Stimulated activated CD4-positive, alpha-beta T cell treated with anti-CD3 and anti-CD28 coated beads, Interleukin-2, amount 100 ng/mL, for 4 hours (primary cell): ENCODE measurements around the gene ACOT11.

Experiments
- DNase-seq: peaks from one replicate; pipeline ENCODE4 v3.0.0-alpha.2; 2020; ENCODE audit warnings: low read depth

The ACOT11 gene

DNA sequence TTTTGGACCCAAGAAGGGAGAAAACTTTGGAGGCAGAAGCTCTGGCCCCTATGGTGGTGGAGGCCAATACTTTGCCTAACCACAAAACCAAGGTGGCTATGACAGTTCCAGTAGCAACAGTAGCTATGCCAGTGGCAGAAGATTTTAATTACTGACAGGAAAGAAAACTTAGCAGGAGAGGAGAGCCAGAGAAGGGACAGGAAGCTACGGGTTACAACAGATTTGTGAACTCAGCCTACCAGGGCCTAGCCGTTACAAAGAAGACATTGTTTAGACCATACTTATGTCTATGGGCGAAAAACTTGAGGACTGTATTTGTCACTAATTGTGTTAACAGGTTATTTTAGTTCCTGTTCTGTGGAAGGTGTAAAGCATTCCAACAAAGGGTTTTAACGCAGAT, 10.4 kb upstream of the ACOT11 start:
- DNase-seq, result no peak

DNA sequence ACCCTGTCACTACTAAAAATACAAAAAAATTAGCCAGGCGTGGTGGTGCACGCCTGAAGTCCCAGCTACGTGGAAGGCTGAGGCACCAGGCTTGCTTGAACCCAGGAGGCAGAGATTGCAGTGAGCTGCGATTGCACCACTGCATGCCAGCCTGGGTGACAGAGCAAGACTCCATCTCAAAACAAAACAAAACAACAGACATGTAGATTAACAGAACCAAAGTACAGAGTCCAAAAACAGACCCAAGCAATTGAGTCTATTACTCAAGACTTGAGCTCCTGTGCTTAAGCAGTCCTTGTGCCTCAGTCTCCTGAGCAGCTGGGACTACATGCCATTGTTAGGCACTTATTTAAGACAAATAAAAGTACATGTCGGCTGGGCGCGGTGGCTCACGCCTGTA, 9.5 kb upstream of the ACOT11 start:
- no peak for DNase-seq

DNA sequence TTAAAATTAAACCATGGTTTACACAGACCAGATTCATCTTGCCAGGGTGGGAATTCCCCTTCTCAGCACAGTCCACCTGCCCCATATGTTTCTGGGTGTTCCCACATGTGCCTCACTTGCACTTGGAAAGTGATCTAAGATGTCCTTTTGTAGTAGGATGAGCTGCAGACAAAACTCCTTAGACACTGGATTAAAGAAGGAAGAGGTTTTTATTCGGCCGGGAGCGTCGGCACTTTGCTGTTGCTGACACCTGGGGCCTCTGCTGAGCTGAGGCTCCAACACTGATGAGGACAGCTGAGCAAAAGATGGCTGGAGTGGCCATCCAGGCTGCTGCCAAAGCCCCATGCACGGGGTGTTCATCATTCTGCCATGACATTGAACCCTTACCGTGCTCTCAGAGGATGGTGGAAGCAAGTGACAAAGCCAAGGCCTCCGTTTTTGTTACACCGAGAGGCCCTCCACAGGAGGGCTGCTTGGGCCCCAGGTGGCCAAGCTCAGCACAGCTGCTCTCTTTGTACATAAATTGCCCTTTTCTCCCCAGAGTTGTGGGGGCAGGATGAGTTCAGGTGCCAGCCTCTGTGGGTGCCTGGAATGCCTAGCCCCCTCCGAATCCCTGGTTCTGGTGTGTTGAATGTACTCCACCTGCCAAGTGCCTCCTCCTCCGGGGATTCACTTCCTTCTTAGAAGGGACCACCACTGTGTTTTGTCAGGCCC, 7.3 kb upstream of the ACOT11 start:
- no peak for DNase-seq

DNA sequence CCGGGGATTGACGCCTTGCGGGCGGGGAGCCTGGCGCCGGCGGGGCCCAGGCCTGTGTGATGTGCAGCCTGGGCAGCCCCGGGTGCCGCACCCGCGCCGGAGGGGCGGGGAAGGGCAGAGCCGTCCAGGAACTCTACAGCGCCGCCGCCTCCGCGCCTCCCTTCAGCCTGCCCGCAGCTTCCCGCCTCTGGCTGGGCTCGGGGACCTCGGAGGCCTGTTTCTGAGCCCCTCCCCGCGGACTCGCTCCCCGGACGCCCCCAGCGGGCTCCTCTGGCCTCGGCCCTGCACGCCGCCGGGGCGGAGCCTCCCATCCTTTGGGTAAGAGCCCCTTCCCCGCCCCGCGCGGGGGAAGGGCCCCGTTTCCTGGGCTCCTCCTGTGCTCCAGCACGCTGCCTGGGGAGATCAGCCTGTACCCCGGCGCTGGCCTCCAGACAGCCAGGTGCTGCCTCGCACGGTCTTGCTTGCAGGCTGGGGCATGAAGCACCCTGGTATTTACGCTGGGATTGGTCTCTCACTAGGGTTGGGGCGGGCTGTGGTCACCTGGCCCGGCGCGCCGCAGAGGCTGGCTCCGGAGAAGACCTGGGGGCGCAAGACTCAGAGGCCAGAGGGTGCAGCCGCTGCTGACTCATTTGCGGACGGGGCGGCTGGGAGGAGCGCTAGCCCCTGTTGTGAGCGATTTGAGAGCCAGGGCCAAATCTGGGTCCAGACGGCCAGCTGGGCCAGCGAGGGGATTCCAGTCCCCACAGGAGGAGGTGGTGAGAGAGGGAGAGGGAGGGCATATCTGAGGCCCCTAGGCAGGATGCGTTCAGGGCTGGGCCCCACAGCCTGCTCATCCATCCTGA, 5.7 kb upstream of the ACOT11 start:
- peak; percentile 20 for DNase-seq

DNA sequence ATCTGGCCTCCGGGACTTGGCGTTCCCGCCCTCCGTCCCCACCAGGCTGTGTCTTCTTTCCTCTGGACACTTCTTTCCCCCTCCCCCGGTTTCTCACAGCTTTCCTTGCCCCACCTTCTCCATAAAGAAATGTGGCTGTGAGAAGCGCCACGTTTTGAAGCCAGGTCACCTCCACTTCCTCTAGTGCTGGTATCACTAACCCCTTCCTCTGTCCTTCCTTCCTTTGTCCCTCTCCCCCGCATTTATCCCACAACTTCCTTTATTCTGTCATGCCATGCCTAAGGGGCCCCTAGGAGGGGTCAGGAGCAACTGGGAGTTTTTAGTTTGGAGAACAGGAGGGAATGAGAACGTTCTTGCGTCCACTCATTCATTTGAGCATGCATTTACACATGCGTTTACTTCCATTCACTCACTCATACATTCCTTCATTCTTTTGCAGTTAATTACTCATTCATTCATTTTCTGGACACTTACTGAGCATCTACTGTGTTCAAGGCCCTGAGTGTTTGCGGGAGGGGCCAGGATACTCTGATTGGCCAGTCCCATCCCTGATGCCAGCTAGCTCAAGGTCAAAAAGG, 5.0 kb upstream of the ACOT11 start:
- DNase-seq, result no peak

DNA sequence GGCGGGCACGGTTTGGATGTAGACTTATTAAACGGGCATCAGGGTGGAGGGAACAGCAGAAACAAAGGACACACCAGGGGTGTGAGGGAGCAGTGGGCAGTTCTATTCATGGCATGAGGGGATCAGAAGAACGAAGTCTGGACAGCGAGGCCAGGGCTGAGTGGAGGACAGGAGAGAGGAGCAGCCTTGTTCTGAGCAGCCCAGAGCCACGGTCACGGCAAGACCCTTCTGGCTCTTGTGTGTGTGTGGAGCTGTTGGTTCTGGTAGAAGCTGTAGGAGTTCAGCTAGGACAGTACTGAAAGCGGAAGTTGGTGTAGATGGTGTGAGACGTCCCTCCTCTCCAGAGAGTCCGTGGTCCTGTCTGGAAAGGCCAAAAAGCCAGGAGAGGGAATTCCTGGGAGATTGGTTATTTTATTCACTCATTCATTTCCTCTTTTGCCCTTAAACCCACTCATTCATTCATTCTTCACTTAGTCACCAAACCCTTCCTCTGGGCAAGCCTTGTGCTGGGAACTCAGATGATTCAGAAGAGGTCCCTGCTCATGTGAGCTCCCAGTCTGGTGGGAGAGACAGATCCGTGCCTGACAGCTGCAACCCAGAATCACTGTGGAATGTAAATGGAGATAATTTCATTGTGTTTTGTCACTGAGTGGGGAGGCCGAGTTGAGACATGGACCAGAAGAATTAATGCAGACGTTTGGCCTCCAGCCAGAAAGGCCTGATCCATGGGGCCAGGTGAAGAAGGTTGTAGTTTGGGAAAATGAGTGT, 4.1 kb upstream of the ACOT11 start:
- no peak for DNase-seq

DNA sequence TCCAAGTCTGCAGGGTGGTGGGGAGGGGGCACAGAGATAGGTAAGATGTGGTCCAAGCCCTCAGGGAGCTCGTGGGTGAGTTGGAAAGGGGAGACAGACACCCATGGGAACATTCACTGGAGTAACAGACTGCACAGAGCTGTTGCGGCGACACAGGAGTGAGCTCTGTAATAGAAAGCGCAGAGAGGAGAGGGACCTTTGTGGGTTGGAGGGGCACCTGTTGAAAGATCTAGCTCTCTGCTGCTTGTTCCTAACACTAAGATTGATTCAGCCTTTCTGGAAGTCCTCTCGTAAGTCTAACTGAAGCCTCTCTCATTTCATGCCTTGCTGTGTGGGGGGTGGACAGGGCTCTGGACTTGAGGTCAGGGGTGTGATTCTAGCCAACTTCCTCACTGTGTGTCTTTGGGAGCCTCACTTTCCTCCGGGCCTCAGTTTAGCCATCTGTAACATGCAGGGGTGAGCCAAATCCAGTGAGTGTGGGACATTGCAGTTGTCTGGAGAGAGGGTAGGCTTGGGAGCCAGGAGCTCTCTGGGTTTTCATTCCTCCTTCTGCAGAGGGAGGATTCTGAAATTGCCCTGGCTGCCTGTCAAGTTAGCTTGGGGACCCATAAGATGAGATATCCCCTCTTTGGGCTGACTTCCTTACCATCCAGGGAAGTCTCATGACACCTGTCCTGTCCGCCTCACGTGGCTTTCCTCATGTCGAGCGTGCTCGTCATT, 2.0 kb upstream of the ACOT11 start:
- no peak for DNase-seq

DNA sequence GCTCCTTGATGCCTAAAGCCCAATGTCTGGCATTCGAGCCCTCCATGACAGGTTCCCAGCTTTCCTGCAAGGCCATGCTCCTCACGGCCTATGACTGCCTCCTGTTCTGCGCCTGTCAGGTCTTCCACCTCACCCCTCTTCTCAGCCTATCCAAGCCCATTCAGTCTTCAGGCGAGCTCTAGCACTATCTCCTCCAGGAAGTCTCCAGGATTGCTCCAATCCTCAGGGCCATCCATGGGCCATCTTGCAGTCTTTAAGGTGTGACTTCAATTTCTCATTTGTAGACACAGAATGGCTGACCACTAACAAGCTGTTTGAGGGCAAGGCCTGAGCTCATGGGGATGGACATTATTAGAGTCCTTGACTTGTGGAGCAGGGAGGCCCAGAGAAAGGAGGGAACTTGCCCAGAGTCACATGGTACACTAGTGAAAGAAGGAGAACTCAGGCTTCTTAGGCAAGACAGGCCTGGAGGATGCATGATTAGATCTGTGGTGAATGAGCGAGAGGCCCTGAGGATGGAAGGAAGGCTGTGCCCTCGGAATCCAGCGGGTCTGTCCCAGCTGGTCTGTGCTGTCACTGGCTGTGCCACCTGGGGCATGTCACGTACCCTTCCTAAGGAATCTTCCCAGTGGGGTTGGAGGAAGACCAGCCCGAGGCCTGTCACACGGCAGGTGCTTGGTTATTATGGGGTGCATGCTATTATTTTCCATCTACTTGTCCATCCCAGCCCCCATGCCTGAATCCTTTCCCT, 1.2 kb upstream of the ACOT11 start:
- DNase-seq, result no peak

DNA sequence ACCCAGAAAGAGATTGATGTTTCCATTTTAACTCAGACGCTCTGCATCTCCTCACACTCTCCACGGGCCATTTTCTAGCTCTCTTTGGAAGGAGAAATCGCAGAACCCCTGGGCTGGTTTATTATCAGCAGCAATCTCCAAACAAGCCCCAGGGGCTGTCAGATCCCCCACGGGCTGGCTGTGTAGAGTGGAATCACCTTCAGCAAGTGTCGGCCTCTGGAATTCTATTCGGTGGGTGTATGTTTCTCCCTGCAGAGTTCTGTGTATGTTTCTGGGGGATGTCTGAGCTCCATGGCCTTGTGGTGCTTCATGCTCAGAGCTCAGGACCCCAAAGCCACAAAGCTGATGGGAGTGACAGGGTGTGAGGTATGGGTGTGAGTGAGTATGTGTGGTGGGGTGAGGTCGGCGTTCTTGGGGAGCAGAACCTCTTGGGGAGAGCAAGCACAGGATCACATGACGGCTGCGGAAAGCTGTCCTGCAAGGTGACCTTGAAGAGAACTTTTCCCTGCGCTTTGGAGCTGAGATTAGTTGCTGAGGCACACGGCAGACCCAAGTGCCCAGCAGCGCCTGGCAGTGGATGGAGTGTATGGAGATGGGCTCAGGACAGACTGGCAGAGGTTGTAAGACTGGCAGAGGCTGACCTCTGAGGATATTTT, 489 bp downstream of the ACOT11 start:
- no peak for DNase-seq

DNA sequence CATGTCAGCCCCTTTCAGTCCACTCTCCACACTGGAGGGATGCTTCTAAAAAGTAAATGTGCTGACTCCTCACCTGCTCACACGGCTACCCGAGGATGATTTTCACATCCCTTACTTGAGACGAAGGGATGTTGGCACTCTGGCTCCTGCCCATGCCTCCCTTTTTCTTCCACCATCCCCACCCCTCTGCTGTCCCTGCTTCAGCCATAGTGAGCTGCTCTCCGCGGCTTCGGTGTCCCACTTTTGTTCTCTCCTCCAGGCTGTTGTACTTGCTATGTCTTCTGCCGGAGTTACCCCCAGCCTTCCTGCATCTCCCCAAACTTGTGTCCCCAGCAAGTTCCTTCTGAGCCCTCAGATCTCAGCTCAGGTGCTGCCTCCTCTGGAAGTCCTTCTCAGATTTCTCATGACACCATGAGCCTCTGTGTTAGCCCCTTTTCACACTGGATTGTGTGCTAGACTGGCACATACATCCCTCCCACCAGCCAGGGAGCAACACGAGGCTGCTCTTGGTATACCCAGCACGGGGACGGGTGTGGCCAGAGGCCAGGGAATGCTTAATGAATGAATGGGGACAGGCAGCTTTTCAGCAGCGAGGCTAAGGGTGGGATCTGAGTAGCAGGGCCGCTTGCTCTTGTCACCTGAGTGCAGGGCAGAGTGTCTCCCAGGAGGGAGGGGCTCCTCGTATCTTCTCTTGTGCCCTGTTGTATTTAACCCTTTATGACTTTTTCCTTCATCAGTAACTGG, 1.3 kb downstream of the ACOT11 start:
- no peak for DNase-seq

DNA sequence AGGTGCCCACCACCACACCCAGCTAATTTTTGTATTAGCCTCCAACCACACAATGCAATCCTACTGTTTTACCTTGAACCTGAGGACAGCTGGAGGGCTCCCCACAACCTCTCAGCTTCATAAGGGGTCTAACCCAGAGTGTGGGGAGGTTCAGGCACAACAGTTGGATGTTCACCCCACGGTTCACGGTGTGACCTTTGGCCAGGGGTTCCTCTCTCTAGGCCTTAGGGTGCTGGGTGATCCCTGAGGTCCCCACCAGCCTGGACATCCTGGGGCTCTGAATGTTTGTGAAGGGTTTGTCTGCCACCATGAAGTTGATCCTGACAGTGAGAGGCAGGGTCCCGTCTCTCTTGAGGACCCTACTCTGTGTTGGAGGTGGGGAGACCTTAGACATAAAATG, 3.9 kb downstream of the ACOT11 start:
- no peak for DNase-seq

DNA sequence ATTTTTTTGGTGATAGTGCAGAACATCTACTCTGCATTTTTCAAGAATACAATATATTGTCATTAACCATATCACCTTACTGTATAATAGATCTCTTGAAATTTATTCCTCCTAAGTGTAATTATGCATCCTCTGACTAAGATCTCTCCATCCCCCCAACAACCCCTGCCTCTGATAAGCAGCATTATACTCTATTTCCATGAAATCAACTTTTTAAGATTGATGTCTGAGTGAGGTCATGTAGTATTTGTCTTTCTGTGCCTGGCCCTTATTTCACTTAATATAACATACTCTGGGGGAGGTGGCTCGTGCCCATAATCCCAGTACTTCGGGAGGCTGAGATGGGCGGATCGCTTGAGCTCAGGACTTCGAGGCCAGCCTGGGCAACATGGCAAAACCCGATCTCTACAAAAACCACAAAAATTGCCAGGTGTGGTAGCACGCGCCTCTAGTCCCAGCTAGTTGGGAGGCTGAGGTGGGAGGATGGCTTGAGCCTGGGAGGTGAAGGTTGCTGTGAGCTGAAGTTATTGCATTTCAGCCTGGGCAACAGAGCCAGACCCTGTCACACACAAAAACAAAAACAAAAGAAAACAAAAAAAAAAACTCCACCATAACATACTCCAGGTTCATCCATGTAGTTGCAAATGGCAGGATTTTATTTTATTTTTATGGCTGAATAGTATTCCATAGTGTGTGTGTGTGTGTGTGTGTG, 5.7 kb downstream of the ACOT11 start:
- no peak for DNase-seq

DNA sequence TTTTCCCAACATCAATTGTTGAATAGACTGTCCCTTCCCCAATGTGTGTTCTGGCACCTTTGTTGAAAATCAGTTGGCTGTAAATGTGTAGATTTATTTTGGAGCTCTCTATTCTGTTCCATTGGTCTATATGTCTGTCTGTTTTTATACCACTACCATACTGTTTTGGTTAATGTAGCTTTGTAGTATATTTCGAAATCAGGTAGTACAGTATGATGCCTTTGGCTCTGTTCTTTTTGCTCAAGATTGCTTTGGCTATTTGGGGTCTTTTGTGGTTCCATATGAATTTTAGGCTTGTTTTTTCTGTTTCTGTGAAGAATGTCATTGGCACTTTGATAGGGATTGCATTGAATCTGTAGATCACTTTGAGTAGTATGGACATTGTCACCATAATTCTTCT, 8.1 kb downstream of the ACOT11 start:
- no peak for DNase-seq

DNA sequence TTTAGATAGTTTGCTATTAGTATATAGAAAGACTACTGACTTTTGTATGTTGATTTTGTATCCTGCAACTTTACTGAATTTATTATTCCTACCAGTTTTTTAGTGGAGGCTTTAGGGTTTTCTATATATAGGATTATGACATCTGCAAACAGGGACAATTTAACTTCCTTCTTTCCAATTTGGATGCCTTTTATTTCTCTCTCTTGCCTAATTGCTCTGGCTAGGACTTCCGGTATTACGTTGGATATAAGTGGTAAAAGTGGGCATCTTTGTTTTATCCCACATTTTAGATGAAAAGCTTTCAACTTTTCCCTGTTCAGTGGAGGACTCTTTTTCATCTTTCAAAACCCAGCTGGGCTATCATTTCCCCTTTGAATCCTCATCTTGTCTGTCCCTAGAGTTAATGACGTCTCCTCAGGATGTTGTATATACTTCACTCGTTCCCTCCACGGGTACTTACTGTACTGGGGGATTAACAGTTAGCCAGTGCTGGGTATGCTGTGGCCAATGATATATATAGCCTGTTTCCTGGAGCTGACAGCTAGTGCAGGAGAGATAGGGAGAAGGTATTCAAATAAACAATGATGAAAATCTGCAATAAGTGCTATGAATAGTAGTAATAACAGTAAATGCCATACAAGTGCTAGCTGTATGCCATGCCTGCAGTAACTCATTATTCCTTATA, 9.8 kb downstream of the ACOT11 start:
- no peak for DNase-seq

DNA sequence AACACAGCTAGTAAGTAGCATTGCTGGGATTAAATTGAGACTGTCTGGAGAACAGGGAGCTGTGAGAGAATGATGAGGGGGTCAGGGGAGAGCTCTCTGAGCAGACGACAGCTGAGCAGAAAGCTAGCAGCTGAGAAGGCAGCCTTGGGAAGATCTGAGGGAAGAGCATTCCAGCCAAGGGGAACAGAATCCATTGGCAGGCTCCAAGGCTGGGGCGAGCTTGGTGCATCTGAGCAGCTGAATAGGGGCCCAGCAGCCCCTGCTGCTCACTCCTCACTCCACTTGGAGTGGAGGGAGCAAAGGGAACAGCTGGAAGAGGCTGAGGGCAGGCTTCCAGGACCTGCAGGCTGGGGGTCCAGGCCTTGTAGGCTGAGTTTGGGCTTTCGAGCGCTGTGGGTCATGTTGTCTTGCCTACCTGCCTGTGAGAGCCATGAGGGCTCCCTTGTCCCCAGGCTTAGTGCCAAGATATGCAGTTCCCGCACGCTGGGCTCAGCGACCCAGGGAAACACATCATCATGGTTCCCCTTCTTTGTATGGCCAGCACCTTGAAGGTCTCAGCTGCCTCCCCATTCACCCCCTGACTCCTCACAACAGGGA, 10.5 kb downstream of the ACOT11 start:
- DNase-seq, result no peak

DNA sequence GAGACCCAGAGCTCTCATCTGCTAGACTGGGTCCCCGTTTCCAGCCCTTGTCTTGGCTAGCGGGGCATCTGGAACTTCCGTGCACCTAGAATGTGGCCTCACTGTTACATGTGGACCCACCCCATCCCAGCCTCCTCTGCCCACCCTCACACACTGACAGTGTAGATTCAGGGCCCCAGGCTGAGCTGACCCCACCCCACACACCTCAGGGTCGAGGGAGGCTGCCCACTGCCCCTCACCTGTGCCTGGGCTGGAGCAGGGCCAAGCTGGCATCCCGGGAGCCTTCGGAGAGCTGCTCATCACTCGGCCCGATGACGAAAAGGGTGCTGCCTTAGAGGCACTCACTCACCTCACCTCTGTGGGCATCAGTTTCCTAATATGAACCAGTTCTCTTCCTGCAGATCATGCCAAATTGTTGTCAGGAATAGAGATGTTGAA, 11.1 kb downstream of the ACOT11 start:
- no peak for DNase-seq

DNA sequence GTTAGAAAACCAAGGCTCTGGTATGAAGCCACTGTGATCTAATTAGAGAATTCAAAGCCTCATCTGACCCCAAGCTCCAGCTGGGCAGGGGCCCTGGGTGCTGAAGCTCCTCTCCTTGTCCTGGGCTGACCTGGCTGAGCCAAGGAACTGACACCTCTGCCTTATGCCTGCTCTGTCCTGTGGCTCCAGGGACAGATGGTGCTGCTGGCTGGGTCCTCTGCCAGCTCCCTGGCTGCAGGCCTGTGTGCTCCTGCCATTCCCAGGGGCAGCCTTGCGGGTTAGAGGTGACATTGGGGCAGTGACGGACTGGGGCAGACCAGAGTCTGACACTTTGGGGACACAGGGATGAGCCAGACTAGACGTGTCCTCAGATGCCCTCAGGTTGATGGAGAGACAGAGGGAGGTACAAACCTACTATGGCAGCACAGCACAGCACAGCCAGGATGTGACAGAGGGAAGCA, 11.8 kb downstream of the ACOT11 start:
- DNase-seq, result no peak
